Muscle layer of duodenum (tissue), 2 donors: ENCODE data around the gene RPS6KA2.

Experiments
- H3K27ac ChIP-seq: one replicate; pipeline ENCODE4 v1.7.0; 2013; ENCODE audit warnings: mild to moderate bottlenecking, low read length
- H3K27me3 ChIP-seq: one replicate; pipeline ENCODE4 v1.7.0; 2013; ENCODE audit warnings: low read depth, mild to moderate bottlenecking, control low read depth, low read length
- H3K36me3 ChIP-seq, 2 donors: one replicate each; pipeline ENCODE4 v1.7.0; 2013; ENCODE audit warnings: low read length in 2 of 2, control low read depth in 1 of 2, mild to moderate bottlenecking in 1 of 2; ENCODE audit not compliant: insufficient read depth in 2 of 2, control insufficient read depth in 1 of 2
- H3K4me1 ChIP-seq, 2 donors: one replicate each; pipeline ENCODE4 v1.7.0; 2013; ENCODE audit warnings: low read length in 2 of 2, mild to moderate bottlenecking in 2 of 2, control low read depth in 1 of 2, moderate library complexity in 1 of 2; ENCODE audit not compliant: insufficient read depth in 2 of 2, control insufficient read depth in 1 of 2
- H3K4me3 ChIP-seq, 2 donors: one replicate each; pipeline ENCODE4 v1.7.0; 2013; ENCODE audit warnings: low read length in 2 of 2, low read depth in 1 of 2, mild to moderate bottlenecking in 1 of 2
- H3K9me3 ChIP-seq, 2 donors: one replicate each; pipeline ENCODE4 v1.7.0; 2013; ENCODE audit warnings: low read length in 2 of 2, control low read depth in 1 of 2, mild to moderate bottlenecking in 1 of 2; ENCODE audit not compliant: control insufficient read depth in 1 of 2
- donor health status: healthy.

RPS6KA2 gene

DNA sequence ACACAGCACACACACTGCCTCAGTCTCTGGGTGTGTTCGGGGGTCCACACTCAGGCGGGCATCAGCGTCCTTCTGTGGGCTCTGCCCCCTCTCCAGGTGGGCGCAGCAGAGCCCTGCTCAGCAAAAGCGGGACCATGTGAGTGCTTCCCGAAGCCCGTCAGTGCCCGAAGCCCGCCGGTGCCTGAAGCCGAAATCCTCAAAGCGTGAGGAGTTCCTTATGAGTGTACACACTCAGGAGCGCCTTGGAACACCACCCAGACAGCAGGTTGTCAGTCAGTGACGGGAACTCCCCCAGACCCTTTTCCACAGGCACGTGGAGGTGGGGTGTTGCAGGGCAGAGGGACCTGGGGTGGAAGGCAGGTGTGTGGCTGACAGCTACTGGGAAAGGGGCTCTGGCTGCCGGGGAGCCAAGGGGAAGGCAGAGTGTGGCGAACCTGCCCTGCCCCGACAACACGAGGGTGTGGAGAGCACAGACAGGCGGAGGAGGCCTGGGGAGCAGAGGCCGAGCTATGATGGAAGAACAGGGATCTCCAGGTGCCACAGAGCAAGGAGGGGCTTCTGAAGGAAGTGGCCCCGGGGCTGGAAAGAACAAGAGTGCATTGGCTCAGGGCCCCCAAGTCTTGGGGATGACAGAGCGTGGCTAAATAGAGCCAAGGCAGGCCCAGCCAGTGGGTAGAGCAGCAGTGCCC, 128.2 kb downstream of the RPS6KA2 start:
- Histone ChIP-seq H3K36me3 (peaks cover 10 to 42% of the 10 kb centered on the region in 2 donors), H3K27me3 (no peaks in the 10 kb centered on the region)

DNA sequence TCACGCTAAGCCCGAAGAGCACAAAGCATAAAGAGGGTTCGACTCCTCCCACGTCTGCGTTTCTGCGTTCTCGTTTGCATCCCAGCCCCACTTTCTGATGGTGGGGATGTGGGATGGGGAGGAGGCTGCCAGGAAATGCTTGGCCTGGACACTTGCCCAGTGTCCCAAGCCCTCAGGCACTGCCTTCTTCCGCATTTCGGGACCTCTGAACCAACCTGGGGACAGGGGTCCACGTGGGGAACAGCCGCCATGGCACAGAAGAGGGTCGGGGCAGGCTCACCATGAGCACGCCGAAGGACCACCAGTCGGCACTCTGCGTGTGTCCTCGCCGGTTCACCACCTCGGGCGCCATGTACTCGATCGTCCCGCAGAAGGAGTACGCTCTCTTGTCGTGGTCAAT, 128.8 kb downstream of the RPS6KA2 start:
- H3K36me3 ChIP-seq = peaks cover 8 to 40% of the 10 kb centered on the region in 2 donors
- H3K4me1 ChIP-seq = no peaks in the 10 kb centered on the region
- H3K4me3 ChIP-seq = no peak overlapping the region
- no peaks in the 10 kb centered on the region for H3K9me3 ChIP-seq
- H3K27me3 ChIP-seq = no peaks in the 10 kb centered on the region
- H3K27ac ChIP-seq = no peak overlapping the region

More for the DNA sequence above, 128.2 kb downstream of the RPS6KA2 start:
- H3K27ac ChIP-seq = no peak overlapping the region
- no peaks in the 10 kb centered on the region for H3K9me3 ChIP-seq
- no peak overlapping the region for H3K4me3 ChIP-seq
- no peaks in the 10 kb centered on the region for H3K4me1 ChIP-seq

DNA sequence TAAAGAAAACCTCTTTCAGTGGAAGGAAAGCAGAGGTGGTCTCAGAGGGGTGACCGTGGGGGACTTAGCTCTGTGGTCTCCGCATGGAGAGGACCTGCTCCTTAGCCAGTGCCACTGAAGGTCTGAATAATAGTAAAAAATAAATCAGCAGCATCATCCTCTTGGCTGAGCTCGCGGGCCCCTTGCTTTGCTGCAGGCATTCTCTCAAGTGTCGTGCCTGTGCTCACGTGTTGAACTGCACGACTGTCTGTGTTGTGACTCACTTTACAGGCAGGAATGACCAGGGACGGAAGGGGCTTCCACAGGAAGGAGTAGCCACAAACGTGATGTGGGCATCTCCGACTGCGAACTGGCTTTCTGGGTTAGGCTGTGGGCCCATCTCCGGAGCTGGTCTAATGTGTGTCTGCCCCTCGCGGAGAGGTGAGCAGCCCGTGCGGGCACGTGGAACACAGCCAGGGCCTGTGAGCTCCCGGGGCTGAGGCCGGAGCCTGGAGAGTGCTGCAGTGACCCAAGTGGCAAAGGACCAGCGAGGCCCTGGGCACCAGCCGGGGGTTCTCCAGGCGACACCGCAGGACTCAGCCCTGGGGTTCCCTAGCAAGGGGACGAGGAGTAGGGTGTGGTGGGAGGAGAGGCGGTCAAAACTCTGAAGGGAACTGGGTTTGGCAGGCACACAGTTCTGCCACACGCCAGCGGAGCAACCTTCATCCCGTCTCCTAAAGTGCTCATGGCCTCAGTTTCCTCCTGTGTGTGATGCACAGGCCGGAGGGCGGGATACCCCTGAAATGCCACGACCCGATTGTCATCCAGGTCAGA, 129.8 kb downstream of the RPS6KA2 start:
- Histone ChIP-seq H3K4me1 (no peaks in the 10 kb centered on the region), H3K36me3 (peaks cover 8 to 39% of the 10 kb centered on the region in 2 donors), H3K4me3 (no peak overlapping the region), H3K9me3 (no peaks in the 10 kb centered on the region), H3K27ac (no peak overlapping the region), H3K27me3 (no peaks in the 10 kb centered on the region)

DNA sequence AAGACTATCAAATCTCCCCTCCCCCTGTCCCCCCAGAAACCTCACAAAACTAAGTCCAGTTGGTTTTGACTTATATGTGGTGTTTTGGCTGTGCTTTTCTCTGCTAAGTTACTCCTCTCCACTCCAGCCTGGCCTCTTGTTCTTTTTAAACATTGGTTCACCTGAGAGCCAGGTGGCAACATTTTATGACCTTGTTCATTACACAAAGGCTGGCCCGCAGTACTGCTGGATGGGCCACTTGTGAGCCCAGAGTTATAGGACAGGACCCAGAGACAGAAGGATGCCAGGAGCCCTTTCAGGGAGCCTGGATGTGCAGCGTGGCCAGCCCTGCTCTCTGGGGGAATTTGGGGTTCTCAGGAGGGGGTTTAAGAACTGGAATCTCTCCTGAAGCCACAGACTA, 130.6 kb downstream of the RPS6KA2 start:
- no peaks in the 10 kb centered on the region for H3K4me1 ChIP-seq
- H3K36me3 ChIP-seq = peaks cover 8 to 38% of the 10 kb centered on the region in 2 donors
- H3K9me3 ChIP-seq = no peaks in the 10 kb centered on the region
- no peak overlapping the region for H3K27ac ChIP-seq
- no peak overlapping the region for H3K4me3 ChIP-seq
- no peaks in the 10 kb centered on the region for H3K27me3 ChIP-seq

DNA sequence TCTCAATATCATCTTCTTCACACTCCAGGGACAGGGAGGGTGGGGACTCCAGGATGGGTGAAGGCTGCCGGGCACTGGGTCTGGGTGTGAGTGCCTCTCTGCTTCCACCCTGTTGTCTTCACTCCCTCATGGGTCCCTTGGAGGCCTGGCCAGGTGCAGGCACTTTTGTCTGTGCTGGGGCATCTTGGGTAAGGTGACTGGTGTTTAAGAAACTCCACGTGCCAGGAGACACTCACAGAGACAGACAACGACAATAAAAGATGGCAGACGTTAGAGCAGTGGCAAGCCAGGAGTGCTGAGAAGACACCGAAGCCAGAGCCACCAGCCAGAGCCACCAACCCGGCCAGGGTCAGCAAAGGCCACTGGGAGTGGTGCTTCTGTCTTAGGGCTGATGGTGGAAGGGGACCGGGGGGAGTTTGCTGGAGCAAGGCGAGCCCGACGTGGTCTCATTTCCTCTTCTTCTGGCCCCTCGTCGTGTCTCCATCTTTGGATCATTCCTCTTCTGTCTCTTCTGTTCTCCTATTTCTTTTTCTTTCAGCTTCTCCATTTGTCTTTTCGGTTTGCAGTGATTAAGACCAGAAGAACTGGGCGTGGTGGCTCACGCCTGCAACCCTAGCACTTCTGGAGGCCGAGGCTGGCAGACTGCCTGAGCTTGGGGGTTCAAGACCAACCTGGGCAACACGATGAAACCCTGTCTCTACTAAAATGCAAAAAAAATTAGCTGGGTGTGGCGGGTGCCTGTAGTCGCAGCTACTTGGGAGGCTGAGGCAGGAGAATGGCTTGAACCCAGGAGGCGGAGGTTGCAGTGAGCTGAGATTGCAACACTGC, 131.3 kb downstream of the RPS6KA2 start:
- Histone ChIP-seq H3K4me3 (no peak overlapping the region), H3K4me1 (no peaks in the 10 kb centered on the region), H3K27me3 (no peaks in the 10 kb centered on the region), H3K27ac (no peak overlapping the region), H3K9me3 (no peaks in the 10 kb centered on the region), H3K36me3 (peaks cover 8 to 38% of the 10 kb centered on the region in 2 donors)

DNA sequence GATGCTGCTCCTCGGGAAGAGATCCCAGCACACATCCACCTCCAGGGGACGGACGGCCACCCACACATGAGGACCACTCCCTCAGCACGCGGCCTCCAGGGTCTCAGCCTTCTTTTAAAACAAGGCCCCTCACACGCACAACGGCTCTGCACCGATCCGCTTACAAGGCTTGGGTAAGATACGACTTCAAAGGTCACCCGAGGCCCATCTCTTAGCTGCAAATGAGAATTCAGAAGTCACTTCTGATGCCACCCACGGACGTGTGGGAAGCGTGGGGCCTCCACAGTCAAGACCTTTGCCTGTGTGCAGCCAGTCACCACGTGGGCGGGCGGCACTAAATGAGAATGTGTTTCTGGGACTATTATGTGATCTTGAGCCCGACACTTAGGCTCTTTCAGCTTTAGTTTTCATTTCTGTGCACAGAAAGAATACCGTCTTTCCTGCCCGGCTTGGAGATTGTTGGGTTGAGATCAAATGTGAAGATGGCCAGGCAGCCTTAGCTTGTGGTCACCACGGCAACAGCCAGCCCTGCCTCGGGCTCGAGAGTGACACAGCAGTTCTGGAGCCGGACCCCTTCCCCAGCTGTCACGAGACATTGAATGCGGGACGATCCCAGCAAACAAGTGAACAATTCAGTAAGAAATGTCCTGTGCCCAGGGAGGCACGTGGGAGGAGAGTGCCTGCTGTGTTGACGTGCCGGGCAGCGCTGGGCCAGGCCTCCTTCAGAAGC, 132.1 kb downstream of the RPS6KA2 start:
- Histone ChIP-seq H3K27ac (no peak overlapping the region), H3K9me3 (no peaks in the 10 kb centered on the region), H3K36me3 (peaks cover 8 to 33% of the 10 kb centered on the region in 2 donors), H3K4me3 (no peak overlapping the region), H3K4me1 (no peaks in the 10 kb centered on the region), H3K27me3 (no peaks in the 10 kb centered on the region)

DNA sequence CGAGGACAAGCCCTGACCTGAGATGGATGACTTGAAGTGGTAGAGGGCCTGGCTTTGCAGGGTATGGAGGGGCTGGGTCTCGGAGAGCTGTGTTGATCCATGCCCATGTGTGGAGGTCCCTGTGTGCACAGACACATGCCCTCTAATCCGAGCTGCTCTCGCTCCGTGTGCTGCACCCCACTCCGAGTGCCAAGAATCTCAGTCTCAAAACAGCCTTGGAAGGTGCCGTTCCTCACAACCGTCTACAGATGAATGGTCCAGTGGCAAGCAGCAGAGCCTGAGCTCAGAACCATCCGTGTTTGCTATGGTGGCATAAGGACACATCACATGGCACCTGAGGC, 133.0 kb downstream of the RPS6KA2 start:
- peaks cover 8 to 30% of the 10 kb centered on the region in 2 donors for H3K36me3 ChIP-seq

DNA sequence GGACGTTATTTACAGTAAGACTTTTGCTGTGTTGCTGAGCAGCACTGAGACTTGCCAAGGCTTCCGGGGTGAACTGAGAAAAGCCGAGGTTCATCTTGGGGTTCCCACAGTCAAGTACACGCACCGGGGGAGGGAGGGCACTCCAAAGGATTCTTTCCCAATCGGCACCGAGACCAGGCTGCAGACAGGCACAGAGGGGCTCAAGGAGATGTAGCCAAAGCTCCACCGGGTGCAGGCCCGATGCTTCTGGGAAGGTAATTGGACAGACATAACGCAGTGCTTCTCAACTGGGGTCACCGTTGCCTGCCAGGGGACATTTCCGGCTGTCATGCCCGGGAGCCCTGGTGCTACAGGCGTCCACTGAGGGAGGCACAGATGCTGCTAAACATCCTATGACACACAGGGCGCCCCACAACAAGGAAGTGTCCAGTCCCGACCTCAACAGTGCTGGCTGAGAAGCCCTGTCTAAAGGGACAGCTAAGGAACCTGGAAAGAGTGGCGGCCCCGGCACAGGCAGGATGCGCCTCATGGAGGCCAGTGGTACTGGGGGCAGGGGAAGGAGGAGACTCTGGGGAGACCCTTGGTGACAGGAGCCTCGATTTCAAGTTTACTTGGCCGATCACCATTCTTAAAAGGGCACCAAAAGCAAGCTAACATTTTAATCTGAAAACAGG, 133.5 kb downstream of the RPS6KA2 start:
- peaks cover 8 to 25% of the 10 kb centered on the region in 2 donors for H3K36me3 ChIP-seq
- H3K4me3 ChIP-seq = no peak overlapping the region
- no peak overlapping the region for H3K27ac ChIP-seq
- H3K27me3 ChIP-seq = no peaks in the 10 kb centered on the region
- no peaks in the 10 kb centered on the region for H3K9me3 ChIP-seq
- H3K4me1 ChIP-seq = no peaks in the 10 kb centered on the region

More for the DNA sequence above, 133.0 kb downstream of the RPS6KA2 start:
- no peaks in the 10 kb centered on the region for H3K9me3 ChIP-seq
- H3K4me3 ChIP-seq = no peak overlapping the region
- no peaks in the 10 kb centered on the region for H3K27me3 ChIP-seq
- H3K4me1 ChIP-seq = no peaks in the 10 kb centered on the region
- H3K27ac ChIP-seq = no peak overlapping the region

DNA sequence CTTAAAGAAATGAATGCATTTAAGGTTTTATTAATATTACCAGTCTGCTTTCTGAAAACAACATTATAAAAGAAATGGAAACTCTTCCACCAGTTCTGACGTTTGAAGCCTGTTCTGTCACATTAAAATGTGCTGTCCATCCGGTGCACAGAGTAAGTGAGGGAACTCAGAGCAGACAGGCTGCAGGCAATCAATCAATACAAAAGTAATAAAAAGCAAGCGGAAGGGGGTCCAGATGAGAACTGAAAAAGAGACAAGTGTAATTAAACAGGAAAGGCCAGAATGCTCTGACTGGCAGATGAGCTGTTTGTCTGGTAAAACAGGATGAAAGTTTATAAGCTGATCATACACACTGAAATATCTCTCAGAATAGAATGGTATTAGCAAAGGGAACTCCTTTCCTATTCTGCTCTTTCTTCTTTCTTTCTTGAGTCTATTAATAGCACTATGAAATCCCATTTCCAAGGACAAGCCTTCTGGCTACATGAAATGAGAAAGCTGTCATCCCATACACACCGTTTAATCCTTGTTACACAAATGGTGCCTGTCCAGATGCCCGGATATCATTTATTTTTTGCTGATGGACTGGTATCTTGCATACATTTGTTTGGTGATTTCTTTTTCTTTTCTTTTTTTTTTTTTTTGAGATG, 134.8 kb downstream of the RPS6KA2 start:
- Histone ChIP-seq H3K27ac (no peak overlapping the region), H3K4me3 (no peak overlapping the region), H3K36me3 (peaks cover 8 to 18% of the 10 kb centered on the region in 2 donors), H3K4me1 (no peaks in the 10 kb centered on the region), H3K9me3 (no peaks in the 10 kb centered on the region), H3K27me3 (no peaks in the 10 kb centered on the region)
